ENCODE measurements around the gene TPPP3. TPM values are rescaled to one million over a fixed set of nuclear protein-coding genes. Genes with fewer than 3 reads are reported as not detected.

Gene TPPP3
- polyA plus RNA-seq, 1 of the 3 experiments (the other 2 are of a cell fraction), result 33.5 TPM

GRCh38 chr16:67392301-67393059 is 818 bp downstream of the TPPP3 start (continued):
- no peak for TF ChIP-seq IRF3 (IDR thresholded peaks at IDR 0.05; ENCODE audit: low read depth, low read length)
- no peak for TF ChIP-seq USF1 (IDR thresholded peaks at IDR 0.05; ENCODE audit: borderline replicate concordance, low read depth)
- no peak for TF ChIP-seq CHD2 (IDR thresholded peaks at IDR 0.05; ENCODE audit: low read length, partially characterized antibody)

GRCh38 chr16:67391424-67392300 is 1.6 kb downstream of the TPPP3 start:
- Histone ChIP-seq H3K9me3 (no peaks in the 10 kb centered on the region), H3K4me3 (ENCODE audit: low read depth in 2 of 2, low read length in 1 of 2) (peak overlapping the region in 1 of 2 experiments; percentile 55; a peak in 1 of 4 replicates), H3K36me3 (replicated peaks in 1 of 2; ENCODE audit: control insufficient read depth in 1 of 2, insufficient read depth in 2 of 2, low read length in 1 of 2) (no peaks in the 10 kb centered on the region), H3K9ac (no peak overlapping the region), H3K27ac (ENCODE audit: low read depth in 2 of 2, low read length in 1 of 2) (peak overlapping the region in 1 of 2 experiments; percentile 31; a peak in 1 of 4 replicates), H3K27me3 (ENCODE audit: insufficient read depth) (no peaks in the 10 kb centered on the region), H2AFZ (ENCODE audit: low read depth) (no peak overlapping the region), H3K4me1 (ENCODE audit: control insufficient read depth in 1 of 2, insufficient read depth in 2 of 2, low read depth in 1 of 2, low read length in 1 of 2) (peaks cover 10 to 55% of the 10 kb centered on the region in 2 experiments; a peak in 2 of 4 replicates), H3K79me2 (ENCODE audit: insufficient read depth) (no peaks in the 10 kb centered on the region), H3F3A (replicated peaks; ENCODE audit: insufficient read depth) (peaks cover 5% of the 10 kb centered on the region), H4K20me1 (ENCODE audit: insufficient read depth) (no peaks in the 10 kb centered on the region), H3K9me2 (no peaks in the 10 kb centered on the region), H3K4me2 (no peak overlapping the region)
- TF ChIP-seq RFX5 (IDR thresholded peaks at IDR 0.05; ENCODE audit: low read length), result no peak
- TF ChIP-seq ELF1 (IDR thresholded peaks at IDR 0.05), result no peak
- TF ChIP-seq REST (IDR thresholded peaks at IDR 0.05; ENCODE audit: low read depth, low read length), result no peak
- no peak for TF ChIP-seq POLR2AphosphoS5 (IDR thresholded peaks at IDR 0.05; ENCODE audit: low read depth, low read length)
- no peak for TF ChIP-seq RXRA (IDR thresholded peaks at IDR 0.05; ENCODE audit: borderline replicate concordance, low read depth)
- no peak for TF ChIP-seq PBX3 (IDR thresholded peaks at IDR 0.05)
- no peak for TF ChIP-seq MEF2A (IDR thresholded peaks at IDR 0.05; ENCODE audit: borderline replicate concordance, low read depth)
- no peak for TF ChIP-seq FOXJ3 (CRISPR knock-in tag; IDR thresholded peaks at IDR 0.05)
- no peak for TF ChIP-seq NRF1 (IDR thresholded peaks at IDR 0.05; ENCODE audit: low read depth, low read length)
- no peak for TF ChIP-seq USF1 (IDR thresholded peaks at IDR 0.05; ENCODE audit: borderline replicate concordance, low read depth)
- no peak for TF ChIP-seq GABPA (IDR thresholded peaks at IDR 0.05; ENCODE audit: low read depth)
- TF ChIP-seq CTCF (IDR thresholded peaks at IDR 0.05), result no peak
- TF ChIP-seq TEAD4 (IDR thresholded peaks at IDR 0.05; ENCODE audit: borderline replicate concordance, insufficient read depth), result no peak
- ChIA-PET CTCF (interaction anchor here (0.6 to 2.4 kb wide), 10 partner anchors 18 to 131 kb away, joined by 3 to 12 read pairs (median 3); partner anchors contain the start of gene ATP6V0D1), POLR2A (interaction anchor here (0.6 kb wide), 1 partner anchor 299 kb away, joined by 5 read pairs; no protein-coding TSS in a partner anchor)
- DNase-seq, result peak; percentile 50
- WGBS (ENCODE audit: low lambda C conversion rate), result 83% methylated on average over 9 of the region's 15 CpGs
